GM21367 (cell line): ENCODE data around the gene PLVAP.

ENCODE experiments used
- ATAC-seq: cut with Tn5 transposase; IDR thresholded peaks from one replicate; pipeline ENCODE4 v1.9.1; 2021; ENCODE audit not compliant: unreplicated experiment

The PLVAP gene

DNA sequence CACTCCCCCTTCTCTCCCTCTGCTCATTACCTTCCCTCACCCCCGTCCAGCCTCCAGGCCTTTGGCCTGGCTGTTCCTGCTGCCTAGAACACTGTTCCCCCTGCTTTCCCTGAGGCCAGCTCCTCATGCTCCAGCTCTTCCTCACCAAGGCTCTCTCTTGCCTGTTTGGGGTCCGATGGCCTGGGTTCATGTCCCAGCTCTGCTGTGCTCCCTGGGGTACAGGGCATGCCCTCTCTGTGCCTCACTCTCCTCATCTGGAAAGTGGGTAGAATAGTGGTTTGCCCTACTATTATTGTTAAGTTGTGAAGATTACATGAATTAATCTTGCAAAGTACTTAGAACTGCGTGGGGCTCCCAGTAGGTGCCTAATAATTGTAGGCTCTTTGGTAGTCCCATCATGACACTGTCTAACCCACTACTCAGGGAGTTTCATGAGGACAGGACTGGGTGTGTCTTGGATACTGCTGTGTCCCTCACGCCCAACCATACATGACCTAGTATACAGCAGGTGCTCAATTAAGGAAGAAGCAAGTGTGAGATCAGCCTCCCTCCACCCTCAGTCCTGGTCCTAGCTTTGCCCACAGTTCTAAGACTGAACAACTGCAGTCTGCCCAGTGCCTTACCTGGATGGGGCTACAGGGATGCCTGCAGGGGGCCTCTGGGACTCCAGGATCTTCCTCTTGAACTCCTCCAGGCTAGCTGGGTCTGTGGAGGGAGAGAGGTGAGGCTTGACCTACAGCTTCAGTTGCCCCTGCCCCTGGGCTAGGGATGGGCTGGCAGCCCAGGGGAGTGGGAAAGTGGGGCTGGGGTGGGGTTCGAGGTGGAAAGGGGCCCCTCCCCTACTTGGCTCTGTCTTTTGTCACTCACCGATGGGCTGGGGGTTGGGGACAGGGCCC, 17.0 kb downstream of the PLVAP start:
- no peak for ATAC-seq

DNA sequence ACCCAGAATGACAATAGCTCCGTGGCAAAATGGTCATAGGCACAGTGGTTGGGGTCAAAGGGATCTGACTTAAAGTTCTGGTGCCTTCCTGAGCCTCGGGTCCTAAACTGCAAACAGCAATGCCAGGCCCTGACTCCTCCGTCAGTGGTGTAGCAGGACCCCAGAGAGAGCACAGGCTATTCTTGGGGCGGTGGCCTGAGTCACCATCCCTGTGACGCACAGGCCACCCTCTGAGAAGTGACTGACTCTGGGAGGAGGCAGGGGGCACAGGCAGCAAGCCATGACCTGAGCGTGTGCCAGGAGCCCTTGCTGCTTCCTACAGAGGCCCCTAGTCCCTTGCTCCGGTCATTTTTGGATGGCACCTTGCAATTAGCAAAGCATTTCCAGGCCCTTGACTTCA, 18.7 kb downstream of the PLVAP start:
- ATAC-seq, result no peak

DNA sequence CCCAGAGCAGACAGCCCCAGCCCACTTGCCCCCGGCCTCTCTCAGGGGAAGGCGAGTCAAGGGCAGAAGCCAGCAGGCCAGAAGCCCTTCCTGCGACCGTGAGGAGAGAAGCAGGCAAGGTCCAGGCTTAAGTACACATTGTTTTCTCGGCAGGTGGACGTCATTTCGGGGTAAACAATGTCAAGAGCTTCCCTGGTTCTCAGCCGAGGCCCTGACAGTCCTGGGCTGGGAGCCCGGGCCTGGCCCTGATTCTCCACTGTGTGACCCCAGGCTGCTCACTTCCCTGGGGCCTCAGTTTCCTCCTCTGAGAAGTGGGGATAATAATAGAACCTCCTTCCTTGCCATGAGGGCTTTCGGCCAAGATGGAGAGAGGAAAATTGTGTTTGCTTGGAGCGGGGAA, 19.4 kb downstream of the PLVAP start:
- no peak for ATAC-seq

DNA sequence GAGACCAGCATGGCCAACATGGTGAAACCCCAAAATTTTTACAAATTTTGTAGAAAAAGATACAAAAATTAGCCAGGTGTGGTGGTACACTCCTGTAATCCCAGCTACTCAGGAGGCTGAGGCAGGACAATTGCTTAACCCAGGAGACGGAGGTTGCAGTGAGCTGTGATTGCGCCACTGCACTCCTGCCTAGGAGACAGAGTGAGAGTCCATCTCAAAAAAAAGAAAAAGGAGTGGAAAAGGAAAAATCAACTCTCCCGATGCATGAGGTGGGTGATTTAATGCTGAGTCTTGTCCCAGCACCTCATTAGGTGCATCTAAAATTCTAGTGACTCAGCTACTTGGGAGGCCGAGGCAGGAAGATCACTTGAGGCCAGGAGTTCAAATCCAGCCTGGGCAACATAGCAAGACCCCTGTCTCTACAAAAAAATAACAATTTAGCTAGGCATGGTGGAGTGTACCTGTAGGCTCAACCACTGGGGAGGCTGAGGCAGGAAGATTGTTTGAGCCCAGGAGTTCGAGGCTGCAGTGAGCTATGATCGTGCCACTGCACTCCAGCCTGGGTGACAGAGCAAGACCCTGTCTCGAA, 20.0 kb downstream of the PLVAP start:
- no peak for ATAC-seq

DNA sequence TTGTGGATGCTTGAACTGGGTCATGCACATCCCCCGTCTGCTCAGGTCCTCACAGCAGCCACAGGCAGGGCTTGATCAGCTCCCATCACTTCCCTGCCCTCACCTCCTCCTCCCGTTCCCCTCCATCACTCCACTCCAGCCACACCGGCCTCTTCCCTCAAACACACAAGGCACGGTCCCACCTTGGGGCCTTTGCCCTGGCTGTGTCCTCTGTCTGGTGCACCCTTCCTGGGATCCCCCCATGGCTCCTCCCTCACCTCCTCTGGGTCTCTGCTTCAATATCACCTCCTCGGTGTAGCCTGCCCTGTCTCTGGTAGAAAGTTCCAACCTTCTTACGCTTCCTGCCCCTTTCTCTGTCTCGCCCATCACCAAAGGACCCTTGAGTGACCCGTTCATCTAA, 23.8 kb downstream of the PLVAP start:
- no peak for ATAC-seq

DNA sequence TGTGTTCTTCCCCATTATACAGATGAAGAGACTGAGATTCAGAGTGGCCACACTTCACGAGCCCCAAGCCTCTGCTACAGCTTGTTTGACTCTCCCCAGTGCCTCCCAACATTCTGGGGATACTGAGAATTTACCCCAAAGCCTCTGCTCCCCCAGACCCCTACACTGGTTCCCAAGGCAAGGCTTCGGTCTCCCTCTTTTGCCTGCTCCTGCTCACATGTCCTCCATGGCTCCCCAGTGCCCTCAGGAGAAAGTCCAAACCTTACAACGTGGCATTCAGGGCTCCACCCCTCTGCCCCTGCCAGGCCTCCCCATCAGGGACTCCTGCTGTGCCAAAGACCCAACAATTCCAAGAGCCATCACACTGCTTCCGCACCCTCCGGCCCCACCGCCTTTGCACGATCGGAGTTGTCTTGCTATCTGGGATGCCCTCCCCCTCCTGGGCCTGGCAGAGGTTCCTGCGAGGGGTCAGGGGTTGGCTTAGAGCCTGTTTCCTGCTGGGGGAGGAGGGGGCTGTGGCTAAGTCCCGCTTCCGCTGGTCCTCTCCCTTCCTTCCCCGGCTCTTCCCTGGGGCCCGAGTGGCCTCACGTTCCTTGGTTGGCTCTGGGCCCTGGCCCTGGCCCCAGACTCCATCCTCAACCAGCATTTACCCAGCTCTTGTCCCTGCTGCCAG, 24.4 kb downstream of the PLVAP start:
- no peak for ATAC-seq

DNA sequence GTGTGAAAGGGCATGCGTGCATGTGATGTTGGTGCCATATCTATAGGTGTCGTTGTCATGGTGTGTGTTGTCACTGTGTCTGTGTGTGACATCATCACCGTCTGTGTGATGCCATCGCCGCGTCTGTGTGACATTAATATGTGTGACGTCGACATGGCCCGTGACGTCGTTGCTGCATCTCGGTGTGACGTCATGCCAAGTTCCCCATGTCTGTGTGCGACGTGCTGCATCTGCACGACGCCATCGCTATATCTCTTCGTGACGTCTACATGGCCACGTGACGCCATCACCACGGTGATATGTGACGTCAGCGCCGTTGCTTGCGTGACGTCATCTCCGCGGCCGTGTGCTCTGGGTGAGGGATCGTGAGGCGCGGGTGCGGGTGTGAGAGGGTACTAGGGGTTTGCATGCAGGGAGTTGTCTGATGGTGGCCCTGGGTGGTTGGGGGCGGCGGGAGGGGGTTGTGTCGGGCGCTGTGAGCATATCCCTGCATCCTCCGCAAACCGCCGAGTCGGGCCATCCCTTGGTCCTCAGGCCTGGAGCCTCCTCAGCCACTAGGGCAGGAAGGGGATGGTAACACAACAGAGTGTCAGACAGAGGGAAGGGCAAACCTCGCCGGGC, 25.2 kb downstream of the PLVAP start:
- ATAC-seq, result no peak

DNA sequence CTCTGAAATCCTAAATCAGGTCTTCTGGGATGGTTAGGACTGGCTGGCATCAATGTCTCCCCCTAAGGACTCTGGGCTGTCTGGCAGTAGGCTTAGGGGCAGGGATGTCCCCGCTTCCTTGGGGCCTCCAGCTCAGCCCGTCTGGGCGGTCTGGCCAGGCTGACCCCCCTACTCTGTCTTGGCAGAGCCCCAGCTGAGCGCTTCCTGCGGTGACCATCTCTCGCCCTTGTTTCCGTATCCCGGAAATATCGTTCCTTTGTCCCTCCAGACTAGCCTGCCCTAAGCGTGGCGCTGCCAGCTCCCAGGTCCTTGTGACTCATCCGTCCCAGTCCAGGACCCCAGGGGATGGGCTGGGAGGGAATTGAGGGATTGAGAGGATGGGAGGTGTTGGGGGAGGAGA, 28.4 kb downstream of the PLVAP start:
- no peak for ATAC-seq

DNA sequence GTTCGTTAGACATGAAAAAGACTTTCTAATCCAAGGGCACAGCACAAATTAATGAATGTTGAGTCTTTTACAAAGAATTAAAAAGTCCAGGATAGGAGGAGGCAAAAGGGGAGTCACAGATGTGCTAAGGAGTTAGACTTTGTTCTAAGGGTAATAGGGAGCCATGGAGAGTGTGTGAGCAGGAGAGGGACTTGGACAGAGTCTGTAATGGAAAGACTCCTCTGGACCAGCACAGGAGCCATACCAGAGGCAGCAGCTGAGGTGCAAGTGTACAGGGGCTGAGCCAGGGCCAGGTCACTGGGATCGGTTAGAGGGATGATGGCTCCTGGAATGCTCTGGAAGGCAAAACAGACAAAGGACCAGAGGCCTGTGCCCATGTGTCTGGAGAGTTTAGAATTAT, 29.3 kb downstream of the PLVAP start:
- no peak for ATAC-seq

DNA sequence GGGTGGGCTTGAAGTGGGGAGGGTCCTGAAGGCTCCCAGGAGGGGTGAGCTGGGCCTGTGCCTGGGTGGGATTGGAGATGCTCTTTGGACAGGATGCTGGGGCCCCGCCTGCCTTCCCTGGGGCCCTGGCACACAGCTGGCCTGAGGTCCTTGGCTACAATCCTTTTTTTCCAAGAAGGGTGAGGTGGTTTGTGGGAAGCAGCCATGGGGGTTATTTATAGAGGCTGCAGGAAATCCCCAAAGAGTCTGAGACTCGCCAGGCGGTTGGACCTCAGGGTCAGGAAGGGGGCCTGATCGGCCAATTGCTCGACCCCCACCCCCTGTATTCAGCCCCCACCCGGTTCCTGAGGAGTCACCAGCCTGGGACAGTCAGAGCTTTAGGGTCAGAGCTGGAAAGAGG, 29.8 kb downstream of the PLVAP start:
- no peak for ATAC-seq

DNA sequence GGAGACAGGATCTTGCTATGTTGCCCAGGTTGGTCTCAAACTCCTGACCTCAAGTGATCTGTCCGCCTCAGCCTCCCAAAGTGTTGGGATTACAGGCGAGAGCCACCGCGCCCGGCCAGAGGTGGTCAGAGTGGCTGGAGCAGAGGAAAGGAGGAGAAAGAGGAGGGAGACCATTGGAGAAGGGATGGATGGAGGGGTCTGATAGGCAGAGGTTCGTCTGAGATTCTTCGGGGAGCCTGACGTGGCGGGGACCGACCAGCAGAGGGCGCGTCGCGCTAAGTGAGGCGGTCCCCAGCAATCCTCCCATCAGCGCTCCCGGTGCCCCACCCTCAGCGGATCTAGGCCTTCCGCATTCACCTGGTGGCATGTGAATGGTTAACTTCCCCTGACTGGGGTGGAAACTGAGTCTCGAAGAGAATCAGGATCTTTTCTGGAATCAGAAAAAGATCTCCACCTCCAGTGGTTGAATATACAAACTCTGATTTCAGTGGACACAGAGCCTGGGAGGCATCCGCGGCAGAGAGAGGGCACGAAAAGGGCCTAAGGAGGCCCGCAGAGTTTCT, 31.0 kb downstream of the PLVAP start:
- ATAC-seq, result no peak

DNA sequence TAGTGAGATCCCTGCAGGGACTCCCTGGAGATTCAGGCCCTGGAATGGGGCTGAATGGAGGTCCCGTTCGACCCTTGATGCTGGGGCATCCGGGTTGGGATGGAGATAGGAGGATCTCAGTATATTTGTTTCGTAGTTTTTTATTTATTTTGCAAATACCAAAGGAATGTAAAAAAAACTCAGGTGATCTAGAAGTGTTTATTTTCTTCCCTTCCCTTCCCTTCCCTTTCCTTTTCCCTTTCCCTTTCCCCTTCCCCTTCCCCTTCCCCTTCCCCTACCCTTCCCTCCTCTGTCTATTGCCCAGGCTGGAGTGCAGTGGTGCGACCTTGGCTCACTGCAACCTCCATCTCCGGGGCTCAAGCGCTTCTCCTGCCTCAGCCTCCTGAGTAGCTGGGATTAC, 35.3 kb downstream of the PLVAP start:
- ATAC-seq, result no peak

DNA sequence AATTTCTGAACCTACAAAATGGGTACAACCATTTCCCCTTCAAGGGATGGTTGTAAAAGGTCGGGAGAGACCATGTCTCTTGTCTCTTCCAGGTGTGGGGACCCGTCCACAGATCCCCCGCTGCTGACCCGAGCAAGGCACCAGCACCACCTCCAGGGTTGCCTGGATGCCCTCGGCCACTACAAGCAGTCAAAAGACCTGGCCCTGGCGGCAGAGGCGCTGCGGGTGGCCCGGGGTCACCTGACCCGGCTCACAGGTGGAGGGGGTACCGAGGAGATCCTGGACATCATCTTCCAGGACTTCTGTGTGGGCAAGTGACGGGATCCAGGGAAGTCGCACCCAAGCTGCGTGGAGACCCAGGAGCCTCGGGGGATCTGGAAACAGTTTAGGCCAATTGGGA, 35.8 kb downstream of the PLVAP start:
- ATAC-seq, result no peak

DNA sequence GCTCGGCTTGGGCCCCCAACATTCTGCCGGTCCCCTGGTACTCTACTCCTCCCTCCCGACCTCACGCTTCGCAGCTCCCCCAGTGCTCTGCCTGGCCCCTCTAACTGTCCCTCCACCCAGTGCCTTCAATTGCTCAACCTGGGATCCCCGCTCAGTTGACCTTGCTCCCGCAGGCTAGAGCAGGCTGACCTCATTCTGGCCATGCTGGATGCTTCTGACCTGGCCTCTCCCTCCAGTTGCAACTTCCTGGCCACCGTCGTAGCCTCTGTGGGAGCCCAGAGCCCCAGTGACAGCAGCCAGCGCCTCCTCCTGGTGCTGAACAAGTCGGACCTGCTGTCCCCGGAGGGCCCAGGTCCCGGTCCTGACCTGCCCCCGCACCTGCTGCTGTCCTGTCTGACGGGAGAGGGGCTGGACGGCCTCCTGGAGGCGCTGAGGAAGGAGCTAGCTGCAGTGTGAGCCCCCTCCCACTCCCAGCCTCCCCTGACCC, 36.2 kb downstream of the PLVAP start:
- ATAC-seq, result no peak

DNA sequence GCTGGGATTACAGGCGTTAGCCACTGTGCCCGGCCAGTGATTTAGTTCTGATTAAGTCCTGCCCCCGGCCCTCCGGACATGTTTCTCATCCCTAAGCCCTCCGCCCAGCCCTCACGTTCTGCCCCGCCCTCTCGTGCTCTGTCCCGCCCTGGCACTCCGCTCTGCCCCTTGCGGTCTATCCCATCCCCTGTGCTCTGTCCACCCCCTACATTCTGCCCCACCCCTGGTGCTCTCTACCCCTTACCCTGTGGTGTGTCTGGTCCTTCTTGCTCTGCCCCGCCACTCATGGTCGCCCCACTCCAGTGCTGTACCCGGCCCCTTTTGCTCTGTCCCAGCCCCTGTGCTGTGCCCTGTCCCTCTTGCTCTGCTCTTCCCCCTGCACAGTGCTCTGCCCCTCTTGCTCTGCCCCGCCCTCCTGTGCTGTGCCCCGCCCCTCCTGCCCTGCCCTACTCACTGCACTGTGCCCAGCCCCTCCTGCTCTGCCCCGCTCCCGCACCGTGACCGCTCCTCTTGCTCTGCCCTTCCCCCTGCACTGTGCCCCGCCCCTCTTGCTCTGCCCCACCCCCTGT, 36.8 kb downstream of the PLVAP start:
- ATAC-seq, result no peak

DNA sequence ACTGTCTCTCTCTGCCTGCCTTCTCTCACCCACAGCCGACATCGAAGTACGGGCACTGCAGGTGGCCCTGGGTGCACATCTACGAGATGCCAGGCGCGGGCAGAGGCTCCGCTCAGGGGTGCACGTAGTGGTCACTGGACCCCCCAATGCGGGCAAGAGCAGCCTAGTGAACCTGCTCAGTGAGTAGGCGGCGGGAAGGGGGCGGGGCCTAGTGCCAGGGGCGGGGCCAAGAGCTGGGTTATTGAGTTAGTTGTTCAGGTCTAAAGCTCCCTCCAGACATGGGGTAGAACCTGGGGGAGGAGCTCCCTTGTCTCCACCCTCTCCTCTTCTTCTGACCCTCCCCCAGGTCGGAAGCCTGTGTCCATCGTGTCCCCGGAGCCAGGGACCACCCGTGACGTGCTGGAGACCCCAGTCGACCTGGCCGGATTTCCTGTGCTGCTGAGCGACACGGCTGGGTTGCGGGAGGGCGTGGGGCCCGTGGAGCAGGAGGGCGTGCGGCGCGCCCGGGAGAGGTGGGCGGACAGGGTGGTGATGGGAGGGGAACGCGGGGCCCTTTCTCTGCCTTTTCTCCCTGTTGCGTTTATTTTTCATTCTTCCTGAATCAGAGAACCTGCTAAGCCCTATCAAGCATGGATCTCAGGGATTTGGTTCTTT, 37.9 kb downstream of the PLVAP start:
- no peak for ATAC-seq

DNA sequence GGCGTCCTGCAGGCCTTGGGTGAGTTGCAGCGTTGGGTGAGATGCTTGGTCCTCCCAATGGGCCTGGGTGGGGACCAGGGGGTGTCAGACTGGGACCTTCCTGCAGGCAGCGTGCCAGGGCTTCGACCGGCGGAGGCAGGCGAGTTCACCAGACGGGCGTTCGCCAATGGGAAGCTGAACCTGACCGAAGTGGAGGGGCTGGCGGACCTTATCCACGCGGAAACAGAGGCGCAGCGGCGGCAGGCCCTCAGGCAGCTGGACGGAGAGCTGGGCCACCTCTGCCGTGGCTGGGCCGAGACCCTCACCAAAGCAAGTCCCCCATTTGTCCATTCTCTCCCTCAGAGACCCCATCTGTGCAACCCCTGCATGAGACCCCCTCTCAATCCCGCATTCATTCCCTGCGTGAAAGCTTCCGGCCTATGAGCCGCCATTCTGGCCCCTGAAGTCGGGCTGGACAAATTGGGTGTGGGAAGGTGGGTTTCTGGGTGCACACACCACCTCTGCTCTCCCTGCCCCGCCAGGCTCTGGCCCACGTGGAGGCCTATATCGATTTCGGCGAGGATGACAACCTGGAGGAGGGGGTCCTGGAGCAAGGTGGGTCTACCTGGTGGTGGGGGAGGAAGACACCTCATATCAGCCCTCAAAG, 38.6 kb downstream of the PLVAP start:
- ATAC-seq, result no peak

DNA sequence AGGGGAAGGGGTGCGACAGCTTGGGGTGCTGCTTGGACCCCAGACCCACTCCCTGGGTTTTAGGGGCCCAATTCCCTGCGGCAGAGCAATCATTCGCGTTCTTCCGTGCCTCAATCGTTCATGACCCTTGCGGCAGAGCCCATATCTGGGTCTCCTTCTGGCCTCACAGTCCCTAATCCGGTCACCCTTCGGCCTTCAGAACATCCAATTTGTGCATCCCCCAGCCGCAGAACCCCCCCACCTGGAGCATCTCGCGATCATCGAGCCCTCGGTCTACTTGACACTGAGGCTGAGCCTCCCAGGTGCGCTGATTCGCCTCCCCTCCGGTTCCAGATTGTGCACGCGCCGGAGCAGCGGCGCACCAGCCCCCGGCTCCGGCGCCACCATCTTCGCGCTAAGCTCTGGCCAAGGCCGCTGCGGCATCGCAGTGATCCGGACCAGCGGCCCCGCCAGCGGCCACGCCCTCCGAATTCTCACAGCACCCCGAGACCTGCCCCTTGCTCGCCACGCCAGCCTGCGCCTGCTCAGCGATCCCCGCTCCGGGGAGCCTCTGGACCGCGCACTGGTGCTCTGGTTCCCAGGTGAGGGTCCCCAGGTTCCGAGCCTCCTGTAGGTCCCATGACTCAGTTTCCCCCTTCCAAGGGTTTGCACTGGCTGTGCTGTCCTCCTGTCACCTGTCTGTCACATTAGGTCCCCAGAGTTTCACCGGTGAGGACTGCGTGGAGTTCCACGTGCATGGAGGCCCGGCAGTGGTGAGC, 39.3 kb downstream of the PLVAP start:
- ATAC-seq, result peak; percentile 7
